Cortex of kidney (tissue), 1 donor: ENCODE data around the gene KLHDC1.
"Not testable (repeated sequence)": the region's sequence is repeated elsewhere in the genome, so short reads cannot be mapped to it uniquely, and the experiment has no call there.

Source experiments
- DNase-seq: peaks from one replicate; lab custom pipeline; 2025; lab: John Stamatoyannopoulos, UW

KLHDC1 gene, protein sequence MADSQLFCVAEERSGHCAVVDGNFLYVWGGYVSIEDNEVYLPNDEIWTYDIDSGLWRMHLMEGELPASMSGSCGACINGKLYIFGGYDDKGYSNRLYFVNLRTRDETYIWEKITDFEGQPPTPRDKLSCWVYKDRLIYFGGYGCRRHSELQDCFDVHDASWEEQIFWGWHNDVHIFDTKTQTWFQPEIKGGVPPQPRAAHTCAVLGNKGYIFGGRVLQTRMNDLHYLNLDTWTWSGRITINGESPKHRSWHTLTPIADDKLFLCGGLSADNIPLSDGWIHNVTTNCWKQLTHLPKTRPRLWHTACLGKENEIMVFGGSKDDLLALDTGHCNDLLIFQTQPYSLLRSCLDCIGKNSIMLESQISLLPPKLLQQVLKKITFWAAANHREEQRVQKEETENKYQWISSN

GRCh38 chr14:49692811-49693734, at the start of gene KLHDC1:
Gene KLHDC1, plus strand, starts transcription at chr14:49693120. Its CDS starts 75 bp downstream, at chr14:49693195.
- DNase-seq: no peak

DNA sequence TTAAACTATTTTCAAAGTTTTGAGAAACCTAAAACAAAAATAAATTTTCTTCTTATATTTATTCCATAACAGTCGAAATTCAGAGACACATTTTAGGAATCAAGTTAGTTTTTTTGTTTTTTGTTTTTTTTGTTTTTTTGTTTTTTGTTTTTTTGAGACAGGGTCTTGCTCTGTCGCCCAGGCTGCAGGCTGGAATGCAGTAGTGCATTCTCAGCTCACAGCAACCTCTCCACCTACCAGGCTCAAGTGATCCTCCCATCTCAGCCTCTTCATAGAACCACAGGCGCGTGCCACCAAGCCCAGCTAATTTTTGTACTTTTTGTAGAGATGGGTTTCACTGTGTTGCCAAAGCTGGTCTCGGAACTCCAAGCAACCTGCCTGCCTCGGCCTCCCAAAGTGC, 39.4 kb upstream of the KLHDC1 start:
- no peak for DNase-seq

- DNase-seq: no peak
These were observed 38.4 kb upstream of the KLHDC1 start for GRCh38 chr14:49654511-49654910.

- DNase-seq: not testable (repeated sequence)
These were observed 35.4 kb upstream of the KLHDC1 start for GRCh38 chr14:49657500-49657899.

GRCh38 chr14:49659526-49660455, 33.1 kb upstream of the KLHDC1 start:
- DNase-seq: no peak

GRCh38 chr14:49670475-49670874, 22.4 kb upstream of the KLHDC1 start:
- no peak for DNase-seq

DNA sequence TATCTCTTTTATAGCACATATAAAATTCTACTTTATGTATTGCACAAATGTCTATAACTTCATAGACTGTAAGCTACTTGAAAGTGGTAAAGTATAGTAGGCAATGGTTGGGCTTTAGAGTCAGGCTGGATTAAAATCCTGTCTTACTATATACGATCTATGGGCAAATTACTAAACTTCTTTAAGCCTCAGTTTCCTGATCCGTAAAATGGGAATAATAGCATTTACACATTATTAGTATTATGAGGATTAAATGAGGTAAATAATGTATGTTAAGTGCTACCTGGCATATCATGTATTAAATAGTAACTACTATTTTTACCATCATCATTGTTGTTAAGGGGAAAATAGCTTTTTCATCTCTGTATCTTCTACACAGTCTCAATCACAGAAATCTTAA, 19.3 kb upstream of the KLHDC1 start:
- no peak for DNase-seq

GRCh38 chr14:49677643-49678042, 15.3 kb upstream of the KLHDC1 start:
- no peak for DNase-seq

GRCh38 chr14:49679271-49679670, 13.6 kb upstream of the KLHDC1 start:
- no peak for DNase-seq

- DNase-seq: no peak
These were observed 6.5 kb upstream of the KLHDC1 start for GRCh38 chr14:49686425-49686824.

DNA sequence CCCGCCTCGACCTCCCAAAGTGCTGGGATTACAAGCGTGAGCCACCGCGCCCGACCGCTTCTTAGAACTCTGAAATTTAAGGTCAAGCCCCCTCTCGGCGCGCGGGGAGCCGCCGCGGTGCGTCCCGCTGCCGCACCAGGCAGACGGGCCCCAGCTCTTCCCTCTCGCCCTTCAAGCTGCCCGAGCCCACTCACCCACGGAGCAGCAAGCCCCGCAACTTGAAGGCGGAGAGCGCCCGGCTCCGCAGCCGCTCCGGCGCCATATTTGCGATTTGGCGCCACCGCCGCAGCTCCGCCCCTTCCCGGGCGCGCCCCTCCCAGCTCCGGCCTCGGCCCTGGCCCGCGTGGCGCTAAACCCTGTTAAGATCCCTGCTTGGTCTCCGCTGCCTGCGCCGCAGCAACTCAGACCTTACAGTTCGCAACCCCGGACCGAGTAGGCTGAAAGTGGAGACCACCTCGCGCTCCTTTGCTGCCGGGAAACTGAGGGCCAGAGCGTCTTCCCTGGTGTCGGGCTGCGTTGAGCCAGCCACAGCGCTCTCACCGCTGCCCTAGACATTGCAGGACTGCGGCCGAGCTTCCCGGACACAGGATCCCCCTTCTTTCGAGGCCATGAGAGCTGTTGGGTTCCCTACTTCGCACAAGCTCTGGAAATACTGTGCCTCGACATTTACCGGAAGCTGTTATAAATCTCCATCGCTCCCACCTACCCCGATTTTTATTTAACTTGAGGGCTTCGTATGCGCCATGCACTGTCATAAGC, 4.8 kb upstream of the KLHDC1 start, which contains the start of gene POLE2:
POLE2 (minus strand) TSS at position 273 of the 759 bp plus-strand sequence; CDS start at position 262, 11 bp downstream.
- DNase-seq: no peak

DNA sequence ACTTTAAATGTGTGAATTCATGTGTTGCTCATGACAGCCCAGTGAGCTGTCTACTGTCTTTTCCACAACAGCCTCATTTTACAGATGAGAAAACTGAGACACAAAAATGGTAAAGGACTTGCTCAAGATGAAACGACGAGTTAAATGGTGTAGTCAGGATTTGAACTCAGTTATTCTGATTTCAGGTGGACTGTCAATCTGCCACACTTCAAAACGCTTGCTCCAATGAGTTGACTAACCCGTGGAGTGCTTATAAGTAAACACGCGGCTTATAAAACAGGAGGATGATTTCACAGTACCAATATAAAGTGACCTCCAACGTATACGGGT, 4.3 kb upstream of the KLHDC1 start:
- DNase-seq: no peak

- no peak for DNase-seq
These were observed 1.9 kb upstream of the KLHDC1 start for GRCh38 chr14:49691031-49691430.

DNA sequence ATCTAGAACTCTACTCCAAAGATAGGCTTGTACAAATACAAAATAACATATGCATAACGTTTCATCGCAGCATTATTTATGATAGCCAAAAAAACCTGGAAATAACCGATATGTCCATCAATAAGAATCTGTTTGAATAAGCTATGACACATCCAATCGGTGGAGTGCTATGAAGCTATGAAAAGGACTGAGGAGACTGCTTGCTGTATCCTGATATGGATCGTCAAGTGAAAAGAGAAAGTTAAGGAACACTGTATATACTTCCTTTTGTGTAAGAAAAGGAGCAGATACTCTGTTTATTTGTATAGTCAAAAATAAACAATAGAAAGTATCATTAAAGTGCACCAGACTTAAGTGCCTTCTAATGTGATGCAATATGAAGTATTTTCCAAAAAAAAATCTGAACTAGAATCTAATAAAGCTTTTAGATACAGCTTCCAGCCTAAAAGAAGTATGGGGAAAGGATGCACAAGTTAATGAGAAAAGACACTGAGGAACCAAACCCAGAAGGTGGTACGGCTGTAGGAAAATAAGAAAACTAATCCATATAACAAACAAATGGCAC, 645 bp upstream of the KLHDC1 start:
- no peak for DNase-seq

- DNase-seq: not testable (repeated sequence)
These were observed 810 bp downstream of the KLHDC1 start for GRCh38 chr14:49693735-49694124.

- DNase-seq: no peak
These were observed 9.8 kb downstream of the KLHDC1 start for GRCh38 chr14:49702725-49703124.

DNA sequence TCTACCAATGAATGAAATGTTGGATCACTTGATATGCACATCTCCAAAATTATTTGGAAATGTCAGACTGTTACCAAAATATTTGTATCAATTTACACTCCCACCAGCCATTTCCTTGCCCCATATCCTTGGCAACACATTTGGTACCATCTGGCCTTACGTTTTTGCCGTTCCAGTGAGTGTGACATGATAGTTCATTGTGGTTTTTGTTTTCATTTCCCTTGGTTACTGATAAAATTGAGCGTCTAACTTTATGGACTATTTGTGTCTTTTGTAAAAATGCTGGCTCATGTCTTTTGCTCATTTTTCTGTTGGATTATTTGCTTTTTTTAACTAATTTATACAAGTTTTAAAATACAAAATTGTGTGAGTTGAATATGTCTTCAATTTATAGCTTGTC, 11.0 kb downstream of the KLHDC1 start:
- DNase-seq: no peak

GRCh38 chr14:49704471-49704870, 11.6 kb downstream of the KLHDC1 start:
- DNase-seq: not testable (repeated sequence)

GRCh38 chr14:49710993-49711392, 18.1 kb downstream of the KLHDC1 start:
- DNase-seq: not testable (repeated sequence)

- no peak for DNase-seq
These were observed 27.8 kb downstream of the KLHDC1 start for GRCh38 chr14:49720744-49721143.
